Astrocyte of the spinal cord (primary cell): ENCODE data around the gene COL16A1.

Experiments used
- DNase-seq: peaks from one replicate; pipeline ENCODE4 v3.0.0; 2011; ENCODE audit warnings: low read depth, low spot score
- H3K4me3 ChIP-seq: 2 replicates; pipeline ENCODE4 v1.5.1; 2011; ENCODE audit warnings: low read depth, mild to moderate bottlenecking, low read length, moderate library complexity
- in situ Hi-C: cut with HindIII; loops from 2 replicates; pipeline ENCODE4 v1.10.0; 2017; ENCODE audit warnings: low sequenced_read_pairs
- TF ChIP-seq, protein P1 (sequence below): IDR thresholded peaks from 2 replicates; pipeline ENCODE4 v1.5.1; 2012; ENCODE audit warnings: low read depth, mild to moderate bottlenecking, low read length, inconsistent platforms

The COL16A1 gene

DNA sequence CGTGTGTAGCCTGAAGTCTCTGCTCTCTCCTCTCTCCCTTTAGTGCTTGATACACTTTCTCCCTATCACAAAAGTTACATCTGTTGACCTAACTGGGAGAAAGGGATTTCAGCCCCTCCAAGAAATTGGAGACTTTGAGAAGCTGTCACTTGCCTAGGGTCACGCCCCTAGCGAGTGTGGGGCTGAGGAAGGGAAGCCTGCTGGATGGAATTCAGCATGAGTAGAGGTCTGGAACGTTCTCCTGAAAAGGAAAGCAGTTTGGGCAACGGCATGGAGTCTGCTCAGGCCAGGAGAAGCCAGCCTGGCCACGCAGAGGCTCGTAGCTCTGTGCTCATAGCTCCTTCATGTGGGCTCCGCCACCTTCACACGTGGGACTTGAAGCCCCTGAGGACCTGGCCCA lies 22.4 kb downstream of the COL16A1 start:
- DNase-seq, result no peak
- no peak overlapping the region for H3K4me3 ChIP-seq
- in situ Hi-C loops, result no loop called here
- TF ChIP-seq, protein P1, sequence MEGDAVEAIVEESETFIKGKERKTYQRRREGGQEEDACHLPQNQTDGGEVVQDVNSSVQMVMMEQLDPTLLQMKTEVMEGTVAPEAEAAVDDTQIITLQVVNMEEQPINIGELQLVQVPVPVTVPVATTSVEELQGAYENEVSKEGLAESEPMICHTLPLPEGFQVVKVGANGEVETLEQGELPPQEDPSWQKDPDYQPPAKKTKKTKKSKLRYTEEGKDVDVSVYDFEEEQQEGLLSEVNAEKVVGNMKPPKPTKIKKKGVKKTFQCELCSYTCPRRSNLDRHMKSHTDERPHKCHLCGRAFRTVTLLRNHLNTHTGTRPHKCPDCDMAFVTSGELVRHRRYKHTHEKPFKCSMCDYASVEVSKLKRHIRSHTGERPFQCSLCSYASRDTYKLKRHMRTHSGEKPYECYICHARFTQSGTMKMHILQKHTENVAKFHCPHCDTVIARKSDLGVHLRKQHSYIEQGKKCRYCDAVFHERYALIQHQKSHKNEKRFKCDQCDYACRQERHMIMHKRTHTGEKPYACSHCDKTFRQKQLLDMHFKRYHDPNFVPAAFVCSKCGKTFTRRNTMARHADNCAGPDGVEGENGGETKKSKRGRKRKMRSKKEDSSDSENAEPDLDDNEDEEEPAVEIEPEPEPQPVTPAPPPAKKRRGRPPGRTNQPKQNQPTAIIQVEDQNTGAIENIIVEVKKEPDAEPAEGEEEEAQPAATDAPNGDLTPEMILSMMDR, result no peak

DNA sequence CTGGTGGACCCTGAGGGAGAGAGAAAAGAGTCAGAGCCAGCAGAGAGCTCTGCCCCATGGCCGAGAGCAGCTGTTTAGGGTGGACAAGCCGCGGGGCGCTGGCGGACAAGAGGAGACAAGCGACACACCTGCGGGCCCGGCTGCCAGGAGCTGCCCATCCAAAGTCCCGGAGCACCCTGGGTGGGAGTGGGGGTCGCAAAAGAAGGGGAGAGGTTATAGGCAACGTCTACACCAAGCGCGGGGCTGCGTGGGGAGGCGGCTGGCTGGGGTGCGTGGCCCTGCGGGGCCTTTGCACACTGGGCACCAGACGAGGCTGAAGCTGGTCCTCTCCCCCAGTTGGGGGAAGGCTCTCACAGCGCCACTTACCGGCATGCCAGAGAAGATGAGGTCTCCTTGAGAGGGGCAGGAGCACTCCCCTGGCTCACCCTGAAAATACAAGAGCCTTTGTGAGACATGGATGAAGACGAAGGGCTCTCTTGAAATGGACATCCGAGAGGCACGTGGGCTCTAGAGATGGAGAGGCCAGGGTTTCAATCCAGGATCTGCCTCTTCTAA lies 24.1 kb downstream of the COL16A1 start:
- no peak overlapping the region for H3K4me3 ChIP-seq
- TF ChIP-seq, protein P1, result no peak
- no peak for DNase-seq
- in situ Hi-C loops, result no loop called here

DNA sequence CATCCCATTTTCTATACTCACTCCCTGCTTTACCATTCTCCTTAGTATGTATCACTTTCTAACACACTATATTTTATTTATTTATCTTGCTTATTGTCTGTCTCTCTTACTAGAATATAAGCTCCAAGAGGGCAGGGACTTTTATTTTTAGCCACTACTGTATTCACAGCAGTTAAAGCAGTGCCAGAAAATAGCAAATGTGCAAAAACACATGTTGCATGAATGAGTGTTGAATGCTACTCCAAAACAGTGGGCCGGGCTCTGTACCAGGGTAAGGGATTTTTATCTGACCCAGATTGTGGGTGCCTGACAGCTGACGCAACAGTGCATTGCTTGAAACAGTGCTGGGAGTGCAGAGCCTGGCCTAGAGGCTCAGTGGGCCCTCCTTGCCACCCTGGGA lies 24.7 kb downstream of the COL16A1 start:
- TF ChIP-seq, protein P1, result no peak
- no peak for DNase-seq
- in situ Hi-C loops, result no loop called here
- H3K4me3 ChIP-seq, result no peak overlapping the region

GRCh38 chr1:31678681-31679080 lies 25.1 kb downstream of the COL16A1 start:
- no peak for DNase-seq
- TF ChIP-seq, protein P1, result no peak
- in situ Hi-C loops, result no loop called here
- no peak overlapping the region for H3K4me3 ChIP-seq

- TF ChIP-seq, protein P1, result no peak
- in situ Hi-C loops, result no loop called here
- DNase-seq, result no peak
- no peak overlapping the region for H3K4me3 ChIP-seq
Measured at GRCh38 chr1:31677949-31678348, 25.9 kb downstream of the COL16A1 start.

DNA sequence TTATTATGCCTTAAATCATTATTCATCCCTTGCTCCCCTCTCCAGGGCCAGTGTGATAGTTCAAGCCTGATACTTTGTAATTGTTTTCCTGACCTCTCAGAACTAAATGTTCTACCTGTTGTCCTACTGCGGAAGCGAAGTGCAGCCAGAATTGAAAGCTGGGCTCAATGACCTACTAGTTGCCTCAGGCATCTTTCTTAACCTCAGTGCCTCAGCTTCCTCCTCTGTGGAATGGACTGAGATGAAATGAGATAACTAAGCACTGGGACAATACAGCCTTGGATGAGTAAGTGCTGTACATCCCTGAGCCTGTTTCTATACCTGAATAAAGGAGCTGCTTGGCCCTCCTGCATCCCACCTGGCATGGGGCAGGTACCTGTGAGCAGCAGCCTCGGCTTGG lies 26.4 kb downstream of the COL16A1 start:
- TF ChIP-seq, protein P1, result no peak
- no peak for DNase-seq
- H3K4me3 ChIP-seq, result no peak overlapping the region
- in situ Hi-C loops, result no loop called here

DNA sequence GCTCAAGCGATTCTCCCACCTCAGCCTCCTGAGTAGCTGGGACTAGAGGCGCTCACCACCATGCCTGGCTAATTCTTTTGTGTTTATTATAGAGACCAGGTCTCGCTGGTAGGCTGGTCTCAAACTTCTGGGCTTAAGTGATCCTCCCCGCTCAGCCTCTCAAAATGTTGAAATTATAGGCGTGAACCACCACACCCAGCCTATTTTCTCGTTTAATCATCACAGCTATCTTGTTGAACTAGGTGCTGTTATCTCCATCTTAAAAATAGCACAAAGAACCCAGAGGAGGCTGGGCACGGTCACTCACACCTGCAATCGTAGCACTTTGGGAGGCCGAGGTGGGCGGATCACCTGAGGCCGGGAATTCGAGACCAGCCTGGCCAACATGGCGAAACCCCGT lies 28.1 kb downstream of the COL16A1 start:
- no peak for DNase-seq
- H3K4me3 ChIP-seq, result no peak overlapping the region
- TF ChIP-seq, protein P1, result no peak
- in situ Hi-C loops, result no loop called here
